GM21576 (cell line): Measurements from ENCODE around the gene WSCD2.
"Not testable (repeated sequence)": the region's sequence is repeated elsewhere in the genome, so short reads cannot be mapped to it uniquely, and the experiment has no call there.

ENCODE experiments used
- ATAC-seq: cut with Tn5 transposase; IDR thresholded peaks from one replicate; pipeline ENCODE4 v1.9.1; 2021; ENCODE audit warnings: mild to moderate bottlenecking, moderate library complexity; ENCODE audit not compliant: unreplicated experiment

Gene WSCD2

GRCh38 chr12:108191938-108192337, 62.9 kb downstream of the WSCD2 start:
- no peak for ATAC-seq

GRCh38 chr12:108193493-108193892, 64.4 kb downstream of the WSCD2 start:
- no peak for ATAC-seq

GRCh38 chr12:108193917-108194316, 64.8 kb downstream of the WSCD2 start:
- ATAC-seq, result no peak

GRCh38 chr12:108194585-108194984, 65.5 kb downstream of the WSCD2 start:
- ATAC-seq, result no peak

DNA sequence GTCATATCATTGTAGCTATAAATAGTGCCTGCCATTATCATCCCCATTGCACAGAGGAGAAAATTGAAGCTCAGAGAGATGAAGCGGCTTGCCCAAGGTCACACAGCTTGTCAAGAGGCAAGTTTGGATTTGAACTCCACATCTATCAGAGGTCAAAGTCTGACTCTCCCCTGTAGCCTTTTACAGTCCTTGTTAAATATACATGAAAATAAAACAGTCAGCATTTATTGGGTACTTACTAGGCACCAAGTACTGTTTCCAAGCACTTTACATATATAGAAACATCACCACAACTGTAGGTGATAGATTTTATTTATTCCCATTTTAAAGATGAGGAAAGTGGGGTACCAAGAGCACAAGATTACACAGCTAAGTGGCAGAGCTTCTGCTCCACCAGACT, 67.2 kb downstream of the WSCD2 start:
- no peak for ATAC-seq

DNA sequence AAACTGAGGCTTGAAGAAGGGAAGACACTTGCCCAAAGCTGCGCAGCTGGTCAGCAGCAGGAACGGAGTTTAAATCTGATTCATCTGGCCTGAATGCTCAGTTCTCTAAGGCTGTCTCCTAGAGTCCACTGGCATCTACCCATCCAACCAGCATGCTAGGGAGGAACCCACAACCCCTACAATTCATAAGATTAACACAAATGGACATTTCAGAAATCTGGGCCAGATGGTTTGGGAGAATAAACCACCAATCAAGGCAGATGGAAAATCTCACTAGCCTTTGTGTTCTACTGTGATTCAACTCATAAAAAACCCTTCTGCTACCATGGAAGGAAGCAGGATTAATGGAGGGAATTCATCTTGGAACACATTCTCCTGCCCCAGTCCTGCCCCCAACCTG, 67.8 kb downstream of the WSCD2 start:
- ATAC-seq, result no peak

DNA sequence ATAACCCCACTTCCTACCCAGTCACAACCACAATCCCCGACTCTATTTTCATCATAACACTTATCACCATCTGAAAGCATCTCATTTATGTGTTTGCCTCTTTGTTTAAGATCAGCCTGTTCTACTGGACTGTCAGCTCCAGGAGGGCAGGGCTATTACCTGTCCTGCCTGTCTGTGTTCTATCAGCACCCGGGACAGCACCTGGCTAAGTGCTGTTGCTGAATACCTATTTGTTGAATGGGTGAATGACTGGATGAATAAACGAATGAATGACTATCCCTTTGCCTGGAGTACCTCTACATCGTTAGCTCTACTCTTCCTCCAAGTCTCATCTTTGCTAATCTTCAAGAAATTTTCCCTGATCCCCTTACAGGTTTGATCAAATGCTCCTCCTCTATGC, 69.0 kb downstream of the WSCD2 start:
- ATAC-seq, result no peak

- ATAC-seq, result no peak
These were observed 70.0 kb downstream of the WSCD2 start for GRCh38 chr12:108199106-108199505.

DNA sequence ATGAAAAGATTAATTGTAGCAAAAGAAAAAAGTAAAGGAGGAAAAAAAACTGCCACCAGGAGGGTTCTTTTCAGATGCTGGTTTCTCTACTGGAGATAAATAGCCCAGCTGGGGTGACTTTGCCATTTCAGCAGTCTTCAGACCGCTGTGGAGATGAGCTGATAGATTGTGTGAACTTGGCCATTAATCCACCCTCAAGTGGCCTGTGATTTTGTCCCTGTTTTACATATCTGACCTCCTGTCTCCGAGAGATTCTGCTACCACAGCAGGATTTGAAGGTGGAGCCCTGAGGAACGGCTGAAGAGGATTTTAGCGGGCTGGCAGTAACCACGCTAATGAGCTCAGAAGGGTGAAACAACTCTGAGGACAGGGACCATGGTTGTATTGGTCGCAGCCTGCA, 72.7 kb downstream of the WSCD2 start:
- ATAC-seq, result no peak

DNA sequence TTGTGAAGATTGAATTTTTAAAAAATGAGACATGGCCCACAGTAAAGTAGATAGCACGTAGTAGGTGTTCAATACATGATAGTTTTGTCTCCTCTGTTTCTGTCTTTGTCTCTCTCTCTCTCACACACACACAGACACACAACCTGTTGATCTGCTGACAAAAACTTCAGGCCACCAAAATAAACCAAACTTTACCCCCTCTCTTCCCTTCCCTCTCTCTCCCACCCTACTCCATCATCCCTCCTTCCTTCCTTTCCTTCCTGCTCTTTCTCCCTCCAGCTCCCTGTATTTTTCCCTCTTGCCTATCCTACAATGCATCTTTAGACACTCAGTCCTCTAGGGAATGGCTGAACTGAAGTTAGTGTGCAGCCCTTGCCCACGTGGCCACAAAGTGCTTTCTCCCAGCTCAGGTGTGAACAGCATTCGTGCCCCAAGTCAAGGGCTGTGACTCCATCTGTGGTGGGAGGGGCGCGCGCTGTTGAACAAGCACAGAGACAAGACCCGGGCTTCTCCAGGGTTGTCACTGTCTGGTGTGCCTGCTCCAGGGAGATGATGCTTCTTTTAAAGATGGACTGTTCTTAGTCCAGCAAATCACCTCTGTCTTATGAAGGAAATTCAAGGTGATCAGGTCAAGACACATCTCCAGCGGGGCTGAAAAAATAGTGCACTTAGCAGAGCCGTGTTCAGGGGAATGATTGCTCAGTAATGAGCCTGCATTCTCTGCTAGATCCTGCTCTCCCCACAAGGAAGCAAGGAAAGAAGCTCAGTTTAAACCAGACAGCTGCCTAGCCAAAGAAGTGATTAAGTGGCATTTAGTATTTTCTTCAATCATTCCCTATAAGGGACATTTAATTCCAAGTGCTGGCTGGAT, 75.3 kb downstream of the WSCD2 start:
- no peak for ATAC-seq

DNA sequence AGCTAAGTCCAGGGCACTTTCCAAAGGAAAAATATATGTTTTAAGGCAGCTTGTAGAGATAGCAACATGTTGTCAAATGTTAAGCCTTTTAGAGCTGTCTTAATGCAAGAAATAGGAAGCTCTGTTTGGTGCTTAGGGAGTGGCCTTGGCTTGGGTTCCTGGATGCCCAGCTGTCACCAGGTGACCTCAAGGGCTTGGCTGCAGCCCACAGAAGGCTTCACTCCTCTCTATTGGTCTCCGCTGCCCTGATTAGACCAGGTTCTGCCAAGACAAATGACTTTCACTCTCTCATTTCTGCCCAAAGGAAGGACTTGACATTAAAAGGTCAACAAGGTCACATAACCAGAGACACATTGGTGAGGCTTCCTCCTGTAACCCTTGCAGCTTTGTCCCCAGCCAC, 76.8 kb downstream of the WSCD2 start:
- ATAC-seq, result no peak

DNA sequence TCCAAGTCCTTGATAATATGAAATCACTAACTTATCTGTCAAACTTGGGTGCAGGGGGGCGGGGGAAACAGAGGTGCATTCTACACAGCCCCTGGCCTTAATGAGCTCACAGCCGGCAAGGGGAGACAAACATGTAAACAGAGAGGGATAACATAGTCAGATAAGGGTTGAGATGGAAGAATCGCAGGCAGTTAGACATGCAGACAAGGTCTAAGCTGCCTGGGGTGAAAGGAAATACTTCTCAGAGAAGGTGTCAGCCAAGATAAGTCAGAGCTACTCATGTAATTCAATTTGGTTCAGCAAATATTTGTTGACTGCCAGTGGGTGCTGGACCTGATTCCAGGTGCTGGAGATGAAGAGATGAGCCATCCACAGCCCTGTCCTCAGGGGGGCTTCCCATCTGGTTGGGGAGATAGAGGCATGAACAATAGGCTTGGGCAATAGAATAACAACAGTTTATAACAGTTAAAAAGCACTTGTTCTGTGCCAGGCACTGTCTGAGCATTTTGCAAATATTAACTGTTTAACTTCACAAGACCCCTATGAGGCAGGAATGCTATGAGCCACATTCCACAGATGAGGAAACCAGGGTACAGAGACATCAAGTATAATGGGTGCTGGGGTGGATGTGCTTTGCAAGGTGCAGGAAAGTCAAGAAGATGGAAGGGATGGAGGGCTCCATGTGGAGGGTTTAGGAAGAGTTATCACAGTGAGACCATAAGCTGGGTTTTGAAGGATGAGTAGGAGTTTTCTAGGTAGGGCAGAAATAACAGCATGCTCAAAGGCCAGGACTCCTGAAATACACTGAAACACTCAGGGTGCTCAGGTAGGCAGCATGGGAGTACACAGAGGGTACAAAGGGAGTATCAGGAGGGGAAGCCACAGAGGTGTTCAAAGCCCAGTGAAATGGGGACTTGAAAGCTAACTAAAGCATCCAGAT, 79.0 kb downstream of the WSCD2 start:
- ATAC-seq, result no peak

- ATAC-seq, result no peak
These were observed 80.9 kb downstream of the WSCD2 start for GRCh38 chr12:108210001-108210400.

GRCh38 chr12:108211157-108211556, 82.1 kb downstream of the WSCD2 start:
- no peak for ATAC-seq

- ATAC-seq, result no peak
These were observed 84.9 kb downstream of the WSCD2 start for GRCh38 chr12:108213871-108214445.

DNA sequence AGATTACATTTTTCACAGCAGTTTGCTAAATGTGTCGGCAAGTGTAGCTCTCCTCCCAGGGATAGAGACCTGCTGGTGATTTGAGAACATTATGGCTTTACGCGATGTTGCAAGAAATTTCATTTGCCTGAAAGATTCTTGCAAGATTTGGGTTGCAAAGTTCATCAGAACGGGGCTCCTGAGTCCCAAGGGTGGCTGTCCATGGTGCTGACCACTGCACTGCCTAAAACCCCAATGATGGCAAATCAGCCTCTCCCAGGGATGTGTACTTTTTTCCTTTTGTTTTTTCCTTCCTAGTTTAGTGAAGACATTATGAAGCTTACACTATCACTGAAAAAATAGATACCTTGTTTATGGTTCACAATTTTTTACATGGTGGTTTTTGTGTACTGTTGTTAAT, 85.4 kb downstream of the WSCD2 start:
- no peak for ATAC-seq

DNA sequence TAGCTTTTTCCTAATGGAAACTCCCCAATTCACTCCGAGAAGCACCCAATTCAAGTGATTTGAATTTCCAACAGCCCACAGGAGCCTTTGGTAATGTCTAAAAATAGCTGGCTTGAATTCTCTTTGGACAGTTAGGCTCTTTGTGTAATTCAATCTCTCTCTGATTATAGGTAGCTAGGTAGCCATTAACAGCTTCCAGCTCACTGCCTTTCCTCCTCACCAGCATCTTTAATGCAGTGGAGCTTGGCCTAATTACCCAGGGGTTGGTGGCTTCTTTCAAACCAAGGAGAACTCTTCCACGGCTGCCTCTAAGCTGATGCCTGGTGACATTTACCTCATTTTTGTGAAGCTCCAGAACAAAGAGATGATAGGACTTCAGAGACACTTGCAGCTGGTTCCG, 86.4 kb downstream of the WSCD2 start:
- ATAC-seq, result no peak

GRCh38 chr12:108218921-108219320, 89.8 kb downstream of the WSCD2 start:
- ATAC-seq, result no peak

- not testable (repeated sequence) for ATAC-seq
These were observed 96.0 kb downstream of the WSCD2 start for GRCh38 chr12:108225101-108225500.

DNA sequence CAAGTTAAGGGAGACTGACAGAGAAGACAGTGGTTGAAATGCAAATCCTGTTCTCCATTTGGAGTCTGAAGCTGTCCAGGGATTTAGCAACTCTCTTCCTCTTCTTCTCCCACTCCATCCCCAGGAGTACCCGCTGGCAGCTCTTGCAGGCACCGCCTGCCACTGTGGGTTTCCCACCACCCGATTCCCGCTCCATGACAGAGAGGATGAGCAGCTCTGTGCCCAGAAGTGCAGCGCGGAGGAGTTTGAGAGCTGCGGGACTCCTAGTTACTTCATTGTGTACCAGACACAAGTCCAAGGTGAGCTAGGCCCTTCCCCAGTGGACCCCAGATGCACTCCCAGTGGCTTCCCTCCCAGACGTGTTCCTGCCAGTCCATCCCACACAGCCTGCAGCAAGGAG, 97.8 kb downstream of the WSCD2 start:
- ATAC-seq, result no peak

GRCh38 chr12:108228746-108229145, 99.7 kb downstream of the WSCD2 start:
- no peak for ATAC-seq
